ENCODE results near the gene NTM. TPM values are rescaled to one million over a fixed set of nuclear protein-coding genes. Genes with fewer than 3 reads are reported as not detected.

Gene NTM
- total and polyA plus RNA-seq, 2 donors (not counting 3 experiments of a cell fraction or from before 2014, with no cell fraction given) = 1.00 to 1.1 TPM

DNA sequence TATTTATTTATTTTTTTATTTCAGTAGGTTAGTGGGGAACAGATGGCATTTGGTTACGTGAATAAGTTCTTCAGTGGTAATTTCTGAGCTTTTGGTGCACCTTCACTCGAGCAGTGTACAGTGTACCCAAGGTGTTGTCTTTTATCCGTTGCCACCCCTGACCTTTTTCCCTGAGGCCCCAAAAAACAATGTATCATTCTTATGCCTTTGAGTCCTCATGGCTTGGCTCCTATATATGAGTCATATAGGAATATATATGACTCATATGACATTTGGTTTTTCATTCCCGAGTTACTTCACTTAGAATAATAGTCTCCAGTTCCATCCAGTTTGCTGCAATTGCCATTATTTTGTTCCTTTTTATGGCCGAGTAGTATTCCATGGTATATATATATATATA is 763.9 kb downstream of the NTM start:
- DNase-seq (ENCODE audit: low read depth, low spot score) = no peak
- BruUV-seq (replicated peaks) = no TSS peak

More for the DNA sequence above, 763.9 kb downstream of the NTM start:
- Histone ChIP-seq H3K4me3 (replicated peaks in 1 of 3; ENCODE audit: insufficient read depth in 1 of 3, low read depth in 1 of 3, low read length in 3 of 3) (no peak overlapping the region), H3K36me3 (ENCODE audit: control insufficient read depth in 2 of 2, extremely low read depth in 1 of 2, insufficient read depth in 2 of 2, low read length in 2 of 2) (no peaks in the 10 kb centered on the region), H3K27ac (ENCODE audit: insufficient read depth, low read depth, low read length) (no peak overlapping the region), H3K4me1 (ENCODE audit: control insufficient read depth, extremely low read depth, insufficient read depth, low read length) (no peaks in the 10 kb centered on the region), H3K9me1 (replicated peaks; ENCODE audit: control insufficient read depth, extremely low read depth, insufficient read depth, low read length) (no peaks in the 10 kb centered on the region), H3K4me2 (ENCODE audit: insufficient read depth, low read length) (no peak overlapping the region), H3K9me3 (replicated peaks; ENCODE audit: control insufficient read depth, insufficient read depth, low read length) (no peaks in the 10 kb centered on the region), H3K9ac (replicated peaks; ENCODE audit: extremely low read depth, insufficient read depth, low read length) (no peak overlapping the region), H3K79me2 (ENCODE audit: control insufficient read depth, insufficient read depth, low read length) (no peaks in the 10 kb centered on the region), H3K27me3 (ENCODE audit: control insufficient read depth in 2 of 2, insufficient read depth in 2 of 2, low read length in 2 of 2) (no peaks in the 10 kb centered on the region), H4K20me1 (replicated peaks; ENCODE audit: control insufficient read depth, extremely low read depth, insufficient read depth, low read length) (no peaks in the 10 kb centered on the region), H2AFZ (ENCODE audit: low read depth, low read length) (no peak overlapping the region)
- dilution Hi-C loops (cut with MboI; ENCODE audit: extremely low pct_ligation_motif_present, low sequenced_read_pairs) = no loop called here
- FAIRE-seq = no peak
- CTCF ChIA-PET = interaction anchor here (1.3 kb wide), 1 partner anchor 439 kb away, joined by 3 read pairs; no protein-coding TSS in a partner anchor
- peak; percentile 38 for TF ChIP-seq JUN (IDR thresholded peaks at IDR 0.05; ENCODE audit: borderline replicate concordance, insufficient read depth, insufficient read length, low read depth)
- TF ChIP-seq EZH2 (IDR thresholded peaks at IDR 0.05; ENCODE audit: borderline replicate concordance, low read depth, low read length, severe bottlenecking) = no peak
- TF ChIP-seq POLR2A (IDR thresholded peaks at IDR 0.05; ENCODE audit: low read depth, low read length) = no peak
- TF ChIP-seq FOS (IDR thresholded peaks at IDR 0.05; ENCODE audit: borderline replicate concordance, insufficient read depth, low read length) = peak; percentile 64
- no peak for TF ChIP-seq GATA2 (IDR thresholded peaks at IDR 0.05; ENCODE audit: insufficient read depth, insufficient read length, low read depth, low read length)
- TF ChIP-seq POLR2AphosphoS5 (IDR thresholded peaks at IDR 0.05; ENCODE audit: insufficient read depth, low read depth, low read length) = no peak
- TF ChIP-seq MAX (IDR thresholded peaks at IDR 0.05; ENCODE audit: insufficient read depth, insufficient read length) = no peak
- TF ChIP-seq, protein P1, sequence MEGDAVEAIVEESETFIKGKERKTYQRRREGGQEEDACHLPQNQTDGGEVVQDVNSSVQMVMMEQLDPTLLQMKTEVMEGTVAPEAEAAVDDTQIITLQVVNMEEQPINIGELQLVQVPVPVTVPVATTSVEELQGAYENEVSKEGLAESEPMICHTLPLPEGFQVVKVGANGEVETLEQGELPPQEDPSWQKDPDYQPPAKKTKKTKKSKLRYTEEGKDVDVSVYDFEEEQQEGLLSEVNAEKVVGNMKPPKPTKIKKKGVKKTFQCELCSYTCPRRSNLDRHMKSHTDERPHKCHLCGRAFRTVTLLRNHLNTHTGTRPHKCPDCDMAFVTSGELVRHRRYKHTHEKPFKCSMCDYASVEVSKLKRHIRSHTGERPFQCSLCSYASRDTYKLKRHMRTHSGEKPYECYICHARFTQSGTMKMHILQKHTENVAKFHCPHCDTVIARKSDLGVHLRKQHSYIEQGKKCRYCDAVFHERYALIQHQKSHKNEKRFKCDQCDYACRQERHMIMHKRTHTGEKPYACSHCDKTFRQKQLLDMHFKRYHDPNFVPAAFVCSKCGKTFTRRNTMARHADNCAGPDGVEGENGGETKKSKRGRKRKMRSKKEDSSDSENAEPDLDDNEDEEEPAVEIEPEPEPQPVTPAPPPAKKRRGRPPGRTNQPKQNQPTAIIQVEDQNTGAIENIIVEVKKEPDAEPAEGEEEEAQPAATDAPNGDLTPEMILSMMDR (IDR thresholded peaks at IDR 0.05; ENCODE audit: extremely low read depth in 1 of 2, insufficient read depth in 1 of 2, low read depth in 1 of 2, low read length in 2 of 2) = no peak
- no peak for TF ChIP-seq MYC (IDR thresholded peaks at IDR 0.05; ENCODE audit: low read depth, low read length)
- POLR2A ChIA-PET = no interaction called here
- intact Hi-C loops (cut with micrococcal nuclease) = no loop called here

All from endothelial cell of umbilical vein (primary cell).